HG02763 (cell line): Measurements from ENCODE around the gene ITPRIP.
A peak's percentile ranks its signal among the peaks of the same experiment; 100 is the strongest.

Experiments
- ATAC-seq: cut with Tn5 transposase; IDR thresholded peaks from one replicate; pipeline ENCODE4 v1.9.1; 2021; ENCODE audit warnings: mild to moderate bottlenecking, moderate library complexity; ENCODE audit not compliant: unreplicated experiment

ITPRIP gene

GRCh38 chr10:104326991-104327610 is 11.2 kb downstream of the ITPRIP start:
- no peak for ATAC-seq

DNA sequence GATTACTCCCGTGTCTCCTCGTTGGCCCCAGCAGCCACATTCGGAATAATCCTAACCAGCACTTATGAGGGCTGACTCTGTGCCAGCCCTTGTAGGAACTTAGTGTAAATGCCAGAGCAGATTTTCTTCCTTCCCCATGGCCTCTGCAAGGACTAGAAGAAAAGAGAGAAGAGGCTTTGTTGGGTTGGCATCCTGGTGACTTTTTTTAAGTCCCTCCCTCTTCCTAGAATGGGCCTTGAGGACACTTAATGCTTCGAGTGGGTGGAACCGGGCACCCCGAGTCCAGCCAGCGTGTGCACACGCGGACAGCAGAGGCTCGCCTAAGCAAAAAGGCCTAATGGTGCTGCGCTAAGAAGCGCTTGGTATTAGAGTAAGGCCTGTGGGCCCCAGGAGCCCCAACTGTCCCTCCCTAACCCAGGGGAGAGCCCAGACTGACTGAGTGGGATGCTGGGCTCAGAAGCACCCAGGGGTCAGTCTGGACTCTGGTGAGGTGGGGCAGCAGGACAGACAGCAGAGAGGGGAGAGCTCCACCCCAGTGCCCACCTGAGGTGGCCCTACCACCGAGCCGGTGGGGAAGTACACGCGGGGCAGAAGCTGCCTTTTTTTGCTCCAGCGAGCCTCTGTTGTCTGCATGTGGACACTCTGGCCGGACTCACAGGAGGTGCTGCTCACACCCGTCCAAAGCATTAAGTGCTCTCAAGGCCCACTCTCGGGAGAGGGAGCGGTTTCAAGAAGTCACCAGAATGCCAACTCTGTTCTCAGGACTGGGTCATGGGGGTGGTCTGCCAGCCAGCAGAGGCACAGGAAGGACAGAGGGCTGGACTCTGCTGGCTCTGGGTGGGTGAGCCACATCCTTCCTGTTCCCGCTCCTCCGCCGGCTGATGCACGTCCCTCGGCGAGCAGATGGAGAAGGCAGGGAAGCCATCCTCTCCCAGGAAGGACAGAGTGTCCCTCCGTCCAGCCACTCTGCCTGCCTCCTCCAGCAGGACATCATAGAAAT is 12.5 kb downstream of the ITPRIP start:
- no peak for ATAC-seq

GRCh38 chr10:104324931-104325330 is 13.3 kb downstream of the ITPRIP start:
- no peak for ATAC-seq

GRCh38 chr10:104324221-104324686 is 14.0 kb downstream of the ITPRIP start:
- ATAC-seq: no peak

- ATAC-seq: no peak
Measured at GRCh38 chr10:104323760-104324201, 14.5 kb downstream of the ITPRIP start.

DNA sequence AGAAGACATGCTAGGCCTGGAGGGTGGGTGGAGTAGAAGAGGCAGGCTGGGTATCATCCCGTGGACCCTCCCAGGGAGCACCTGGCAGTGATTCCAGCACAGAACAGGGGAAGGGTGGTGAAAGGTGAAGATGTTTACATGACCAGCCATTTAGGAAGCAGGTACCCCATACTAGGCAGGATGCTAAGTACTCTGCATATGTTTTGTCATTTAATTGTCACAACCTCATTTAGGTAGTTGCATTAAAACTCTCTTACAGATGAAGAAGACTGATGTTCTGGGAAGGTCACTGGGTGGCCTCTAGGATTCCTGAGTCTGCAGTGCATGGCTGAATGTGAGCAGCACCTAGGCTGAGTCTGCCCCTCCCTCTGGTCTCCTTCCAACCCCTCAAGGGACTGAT is 15.2 kb downstream of the ITPRIP start:
- no peak for ATAC-seq

GRCh38 chr10:104322416-104322782 is 15.9 kb downstream of the ITPRIP start:
- ATAC-seq: peak; percentile 60

DNA sequence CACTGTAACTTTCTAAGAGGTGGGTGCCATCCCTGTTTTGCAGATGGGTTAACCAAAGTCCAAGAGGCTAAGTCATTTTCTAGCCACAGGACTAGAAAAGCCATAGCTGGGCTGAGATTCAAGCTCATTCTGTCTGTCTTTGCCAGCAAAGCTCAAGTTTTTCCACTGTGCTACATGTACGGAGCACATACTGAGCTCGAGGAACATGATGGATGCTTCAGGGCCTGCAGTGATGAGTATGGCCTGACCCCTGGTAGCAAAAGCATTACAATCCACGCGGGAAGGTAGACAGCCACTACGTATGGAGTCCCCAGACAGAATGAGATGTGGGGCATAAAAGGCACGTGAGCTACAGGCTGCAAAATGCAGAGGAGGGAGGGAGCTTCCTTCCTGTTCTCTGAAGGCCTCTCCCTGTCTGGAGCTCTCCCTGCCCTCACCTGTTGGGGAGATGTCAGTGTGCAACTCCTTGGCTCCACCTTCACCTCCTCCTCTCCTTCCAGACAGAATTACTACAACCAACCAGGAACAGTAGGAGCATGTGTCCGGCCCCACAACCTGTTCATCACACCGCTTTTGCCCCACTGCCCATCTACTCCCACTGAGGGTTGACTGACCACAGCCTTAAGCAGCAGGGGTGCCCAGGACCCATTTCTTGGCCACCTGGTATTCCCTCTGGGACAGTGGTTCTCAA is 16.4 kb downstream of the ITPRIP start:
- no peak for ATAC-seq

DNA sequence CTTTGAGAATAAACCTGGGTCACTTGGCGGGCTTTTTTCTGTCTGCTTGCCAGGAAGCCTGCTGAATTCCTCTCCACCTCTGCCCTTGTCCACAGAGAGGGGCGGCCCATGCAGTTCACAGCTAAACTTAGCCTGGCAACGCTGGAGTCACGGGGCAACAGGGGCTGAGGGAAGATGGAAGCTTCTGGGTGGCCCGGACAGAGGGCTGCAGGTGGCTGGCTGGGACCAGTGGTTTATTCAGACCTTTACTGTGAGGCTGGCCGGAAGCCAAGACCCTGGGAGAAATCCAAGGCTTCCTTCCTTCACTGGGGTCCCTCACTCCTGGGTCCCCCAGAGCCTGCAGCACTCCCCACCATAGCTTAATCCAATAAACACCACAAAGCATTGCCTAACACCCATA is 17.0 kb downstream of the ITPRIP start:
- ATAC-seq: no peak

DNA sequence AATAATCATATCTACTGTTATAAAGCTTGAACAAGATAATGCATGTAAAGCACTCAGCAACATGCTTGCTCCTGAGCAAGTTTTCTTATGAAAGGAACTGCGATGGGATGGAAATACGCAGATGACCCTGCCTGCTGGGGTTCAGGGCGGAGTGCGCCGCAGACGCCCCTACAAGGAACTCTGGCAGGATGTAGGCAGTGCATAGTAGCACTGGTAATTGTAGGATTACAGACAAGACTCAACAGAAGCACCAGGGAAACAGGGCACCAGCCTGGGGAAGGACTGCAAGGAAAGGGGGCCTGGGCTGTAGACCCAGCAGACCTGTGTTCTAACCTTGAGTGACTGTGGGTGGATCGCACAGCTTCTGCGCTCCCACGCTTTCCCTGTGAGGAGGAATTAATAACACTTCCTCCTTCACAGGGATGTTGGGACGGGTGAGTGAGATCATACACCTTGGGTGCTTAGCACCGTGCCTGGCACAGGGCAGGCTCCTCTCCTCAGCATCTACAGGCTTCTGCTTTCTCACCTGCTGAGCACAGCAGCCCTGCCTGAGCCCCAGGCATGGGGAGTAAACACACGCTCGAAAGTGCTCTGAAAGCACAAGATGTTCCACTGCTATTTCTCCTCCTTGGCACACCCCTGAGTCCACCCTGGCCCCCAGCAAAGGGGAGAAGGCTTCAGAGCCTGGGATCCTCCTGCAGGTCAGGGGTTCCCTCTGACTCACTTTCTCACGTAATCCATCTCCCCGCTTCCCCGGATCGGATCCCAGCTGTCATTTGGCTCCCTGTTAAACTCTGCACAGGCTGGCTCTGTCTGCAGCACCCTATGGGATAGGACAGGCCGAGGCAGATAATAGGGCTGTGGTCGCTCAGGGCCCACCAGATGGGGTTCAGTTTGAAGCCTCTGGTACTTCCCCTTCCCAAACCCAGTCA is 19.2 kb downstream of the ITPRIP start:
- no peak for ATAC-seq

DNA sequence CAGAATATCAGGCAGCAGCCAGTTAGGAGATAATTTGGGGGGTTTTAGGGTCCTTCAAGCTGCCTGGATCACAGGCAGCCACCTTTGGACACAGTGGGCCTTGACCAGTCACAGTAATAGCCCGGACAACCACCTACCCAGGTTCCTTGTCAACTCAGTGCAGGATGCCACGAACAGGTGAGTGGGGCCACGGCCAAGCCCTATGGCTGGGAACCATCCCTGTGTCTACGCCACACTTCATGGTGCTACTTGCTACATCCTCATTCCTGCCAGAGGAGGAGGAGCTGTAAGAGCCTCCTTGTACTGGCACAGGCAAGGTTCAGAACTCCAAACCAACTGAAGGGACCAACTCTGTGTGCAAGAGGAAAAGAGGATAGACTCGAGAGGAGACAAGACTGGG is 19.9 kb downstream of the ITPRIP start:
- no peak for ATAC-seq

- no peak for ATAC-seq
Measured at GRCh38 chr10:104317726-104318299, 20.5 kb downstream of the ITPRIP start.

DNA sequence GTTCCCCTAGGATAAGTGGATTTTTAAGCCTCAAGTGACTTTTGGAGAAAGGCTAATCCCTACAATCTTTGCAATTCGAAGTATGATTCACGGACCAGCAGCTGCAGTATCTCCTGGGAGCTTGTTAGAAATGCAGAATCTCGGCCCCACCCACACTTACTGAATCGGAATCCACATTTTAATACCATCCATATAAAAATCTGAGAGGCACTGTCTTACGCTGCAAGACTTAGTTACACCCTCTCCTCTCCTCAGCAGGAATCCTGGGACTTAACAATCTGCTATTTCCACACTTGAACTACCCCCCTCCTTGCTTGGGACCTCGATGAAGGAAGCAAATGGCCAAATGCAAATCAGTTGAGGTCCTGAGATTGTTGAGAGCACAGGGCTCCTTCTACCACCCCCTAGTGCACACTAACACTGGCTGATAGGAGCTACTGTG is 21.0 kb downstream of the ITPRIP start:
- no peak for ATAC-seq

GRCh38 chr10:104316321-104317099 is 21.8 kb downstream of the ITPRIP start:
- ATAC-seq: no peak

- ATAC-seq: no peak
Measured at GRCh38 chr10:104315486-104315921, 22.8 kb downstream of the ITPRIP start.

DNA sequence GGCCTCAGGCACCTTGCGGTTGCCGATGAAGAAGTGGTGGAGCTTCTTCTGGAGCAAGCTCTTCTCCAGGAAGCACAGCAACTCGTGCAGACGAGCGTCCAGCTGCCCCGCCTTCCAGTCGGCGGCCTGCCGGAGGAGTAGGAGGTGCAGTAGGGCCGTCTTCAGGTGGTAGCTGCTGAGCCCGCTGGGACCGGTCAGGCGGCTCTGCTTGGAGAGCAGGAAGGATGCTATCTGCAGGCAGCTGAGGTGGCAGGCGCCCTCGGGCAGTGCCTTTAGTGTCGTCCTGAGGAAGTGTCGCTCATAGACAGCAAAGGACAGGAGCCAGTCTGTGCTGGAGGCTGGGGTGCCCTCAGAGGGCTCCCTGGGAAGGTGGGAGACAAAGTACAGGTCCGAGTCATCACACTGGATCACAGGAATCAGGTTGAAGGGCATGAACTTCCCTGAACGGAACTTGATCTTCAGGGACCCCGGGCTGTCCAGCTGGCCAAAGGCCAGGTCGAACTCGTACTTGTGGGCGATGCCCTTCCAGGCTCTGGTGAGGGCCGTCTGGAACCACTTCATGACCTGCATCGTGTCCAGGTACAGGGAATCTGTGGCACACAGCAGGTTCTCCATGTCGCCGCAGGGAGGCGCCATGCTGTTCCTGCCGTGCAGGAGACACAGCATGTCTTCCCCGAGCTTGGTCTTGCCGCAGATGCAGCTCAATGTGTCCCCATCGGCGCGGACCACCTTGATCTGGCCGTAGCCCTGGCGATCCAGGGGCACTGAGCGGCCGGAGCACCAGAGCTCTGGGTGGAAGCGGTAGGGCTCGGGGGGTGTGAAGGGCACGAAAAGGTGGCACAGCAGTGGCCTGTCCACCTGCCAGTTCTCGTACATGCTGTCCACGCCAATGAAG is 23.4 kb downstream of the ITPRIP start:
- ATAC-seq: no peak

DNA sequence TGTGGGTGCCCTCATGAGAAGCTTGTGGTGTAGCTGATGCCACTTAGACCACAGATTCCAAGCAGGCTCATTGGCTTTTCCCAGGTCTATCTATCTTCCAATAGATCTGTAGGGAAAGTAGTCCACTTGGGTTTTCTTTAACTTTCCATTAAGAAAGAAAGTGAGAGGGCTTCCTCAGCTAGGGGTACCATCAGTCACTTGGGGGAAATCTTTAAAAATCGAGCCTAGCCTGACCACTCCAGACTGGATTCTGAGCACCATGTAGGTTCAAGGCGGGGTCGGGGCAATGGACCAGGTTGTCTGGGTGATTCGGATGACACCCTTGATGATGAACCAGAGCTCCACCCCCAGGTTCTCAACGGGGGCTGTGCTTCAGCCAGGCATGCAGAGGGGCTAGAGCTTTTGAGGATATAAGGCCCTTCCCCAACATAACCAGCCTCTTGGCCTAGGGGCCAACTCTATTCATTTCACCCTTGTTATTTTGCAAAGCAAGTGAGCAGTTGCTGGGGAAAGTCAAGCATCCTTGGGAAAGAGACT is 27.0 kb downstream of the ITPRIP start:
- no peak for ATAC-seq
